ENCODE data around the gene RASA3.
A peak's percentile ranks its signal among the peaks of the same experiment; 100 is the strongest.

RASA3 gene

DNA sequence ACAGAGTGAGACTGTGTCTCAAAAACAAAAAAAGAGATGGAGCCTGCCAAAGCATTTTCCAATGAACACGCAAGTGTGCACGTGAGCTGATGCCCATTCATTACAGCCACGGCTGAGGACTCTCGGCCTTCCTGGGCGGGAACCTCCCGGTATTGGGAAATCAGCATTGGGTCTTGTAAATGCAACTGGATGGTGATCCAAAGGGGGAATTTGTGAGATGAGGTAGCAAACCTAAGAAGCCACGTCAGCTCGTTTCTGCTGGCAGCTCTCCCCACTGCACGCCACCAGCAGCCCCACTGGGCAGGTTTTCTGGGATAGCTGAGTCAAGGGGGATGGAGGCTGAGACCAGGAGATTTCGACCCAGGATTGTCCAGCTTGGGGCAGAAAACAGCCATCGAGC lies 170.0 kb downstream of the RASA3 start:
- H3K36me3 ChIP-seq (ENCODE audit: control insufficient read depth in 4 of 4, insufficient read depth in 4 of 4, low read length in 3 of 4), result no peaks in the 10 kb centered on the region
- no peak overlapping the region for H3K27ac ChIP-seq (ENCODE audit: insufficient read depth in 1 of 2, low read depth in 1 of 2, low read length in 2 of 2, poor library complexity in 1 of 2, severe bottlenecking in 2 of 2)
- H3K9me3 ChIP-seq (ENCODE audit: control extremely low read depth in 1 of 5, control insufficient read depth in 4 of 5, insufficient read depth in 2 of 5, low read depth in 1 of 5, low read length in 4 of 5), result peaks cover 0 to 14% (median 6%) of the 10 kb centered on the region in 5 experiments
- H3K4me3 ChIP-seq (ENCODE audit: control insufficient read depth in 1 of 7, extremely low read depth in 1 of 7, insufficient read depth in 4 of 7, low read depth in 2 of 7, low read length in 6 of 7), result no peak overlapping the region
- ChIA-PET CTCF (interaction anchor here (0.7 kb wide), 1 partner anchor 11 kb away, joined by 3 read pairs; no protein-coding TSS in a partner anchor), POLR2A (no interaction called here)
- 87% methylated on average over 11 of the region's 11 CpGs for WGBS (ENCODE audit: insufficient coverage)
- H3K4me1 ChIP-seq (ENCODE audit: control extremely low read depth in 1 of 4, control insufficient read depth in 4 of 4, insufficient read depth in 4 of 4, low read length in 3 of 4), result no peaks in the 10 kb centered on the region
- no peak for DNase-seq
- no peaks in the 10 kb centered on the region for H3K27me3 ChIP-seq (replicated peaks in 2 of 5; ENCODE audit: control insufficient read depth in 4 of 5, insufficient read depth in 5 of 5, low read length in 4 of 5)

DNA sequence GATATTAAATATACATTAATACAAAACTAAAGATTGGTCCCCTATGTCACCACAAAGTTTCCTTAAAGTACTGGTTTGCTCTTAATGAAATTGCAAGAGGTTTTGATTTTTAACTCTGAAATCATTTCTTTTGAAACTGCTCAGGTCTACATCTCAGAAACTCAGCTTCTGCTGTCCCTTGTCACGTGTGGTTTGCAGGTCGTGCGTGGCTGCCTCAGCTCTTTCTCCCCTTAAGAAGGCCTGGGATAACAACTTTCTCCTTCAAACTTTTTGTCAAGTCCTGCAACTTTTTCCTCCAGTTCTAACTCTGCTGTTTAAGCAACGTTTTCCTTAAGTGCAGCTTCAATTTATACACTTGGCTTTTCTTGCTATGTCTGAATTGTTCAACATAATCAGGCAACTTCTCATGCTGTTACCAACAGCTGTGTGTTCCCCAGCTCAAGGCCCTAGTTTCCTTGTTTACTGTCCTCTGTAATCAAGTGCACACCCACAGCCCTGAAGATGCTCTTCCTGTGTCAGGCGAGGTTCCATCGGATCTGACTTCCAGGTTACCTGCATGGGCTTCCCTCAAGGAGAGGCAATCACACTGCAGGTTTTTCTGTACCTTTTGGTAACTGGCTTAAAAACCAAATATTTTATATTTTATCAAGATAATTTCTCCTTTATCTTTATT lies 172.0 kb downstream of the RASA3 start:
- ChIA-PET CTCF (interaction anchor here (1.2 kb wide), 1 partner anchor 14 kb away, joined by 4 read pairs; no protein-coding TSS in a partner anchor), POLR2A (no interaction called here)
- no peaks in the 10 kb centered on the region for H3K27me3 ChIP-seq (replicated peaks in 2 of 5; ENCODE audit: control insufficient read depth in 4 of 5, insufficient read depth in 5 of 5, low read length in 4 of 5)
- no peak overlapping the region for H3K4me3 ChIP-seq (ENCODE audit: control insufficient read depth in 1 of 7, extremely low read depth in 1 of 7, insufficient read depth in 4 of 7, low read depth in 2 of 7, low read length in 6 of 7)
- H3K36me3 ChIP-seq (ENCODE audit: control insufficient read depth in 4 of 4, insufficient read depth in 4 of 4, low read length in 3 of 4), result no peaks in the 10 kb centered on the region
- 90% methylated on average over 4 of the region's 6 CpGs for WGBS (ENCODE audit: insufficient coverage)
- DNase-seq, result no peak
- no peaks in the 10 kb centered on the region for H3K4me1 ChIP-seq (ENCODE audit: control extremely low read depth in 1 of 4, control insufficient read depth in 4 of 4, insufficient read depth in 4 of 4, low read length in 3 of 4)
- no peak overlapping the region for H3K27ac ChIP-seq (ENCODE audit: insufficient read depth in 1 of 2, low read depth in 1 of 2, low read length in 2 of 2, poor library complexity in 1 of 2, severe bottlenecking in 2 of 2)
- H3K9me3 ChIP-seq (ENCODE audit: control extremely low read depth in 1 of 5, control insufficient read depth in 4 of 5, insufficient read depth in 2 of 5, low read depth in 1 of 5, low read length in 4 of 5), result peaks cover 0 to 14% (median 6%) of the 10 kb centered on the region in 5 experiments

DNA sequence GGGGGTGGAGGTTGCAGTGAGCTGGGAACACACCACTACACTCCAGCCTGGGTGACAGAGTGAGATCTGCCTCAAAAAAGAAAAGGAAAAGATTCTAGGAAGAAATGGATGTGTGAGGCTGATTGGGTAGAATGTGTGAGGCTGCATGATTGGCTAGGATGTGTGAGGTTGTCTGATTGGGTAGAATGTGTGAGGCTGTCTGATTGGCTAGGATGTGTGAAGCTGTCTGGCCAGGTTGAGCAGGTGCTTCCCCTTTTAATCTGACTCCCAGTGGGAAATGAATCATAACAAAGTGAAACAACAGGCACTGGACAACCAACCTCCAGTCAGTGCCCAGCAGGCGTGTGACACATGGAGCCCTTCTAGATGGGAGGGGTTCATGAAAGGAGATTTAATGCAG lies 173.2 kb downstream of the RASA3 start:
- ChIA-PET CTCF (no interaction called here), POLR2A (no interaction called here)
- Histone ChIP-seq H3K27ac (ENCODE audit: insufficient read depth in 1 of 2, low read depth in 1 of 2, low read length in 2 of 2, poor library complexity in 1 of 2, severe bottlenecking in 2 of 2) (no peak overlapping the region), H3K36me3 (ENCODE audit: control insufficient read depth in 4 of 4, insufficient read depth in 4 of 4, low read length in 3 of 4) (no peaks in the 10 kb centered on the region), H3K4me3 (ENCODE audit: control insufficient read depth in 1 of 7, extremely low read depth in 1 of 7, insufficient read depth in 4 of 7, low read depth in 2 of 7, low read length in 6 of 7) (no peak overlapping the region), H3K27me3 (replicated peaks in 2 of 5; ENCODE audit: control insufficient read depth in 4 of 5, insufficient read depth in 5 of 5, low read length in 4 of 5) (no peaks in the 10 kb centered on the region), H3K4me1 (ENCODE audit: control extremely low read depth in 1 of 4, control insufficient read depth in 4 of 4, insufficient read depth in 4 of 4, low read length in 3 of 4) (no peaks in the 10 kb centered on the region), H3K9me3 (ENCODE audit: control extremely low read depth in 1 of 5, control insufficient read depth in 4 of 5, insufficient read depth in 2 of 5, low read depth in 1 of 5, low read length in 4 of 5) (peaks cover 0 to 14% (median 6%) of the 10 kb centered on the region in 5 experiments)
- DNase-seq, result peak in 2 of 3 donors; percentile 35 to 44
- 100% methylated on average over 1 of the region's 1 CpG for WGBS (ENCODE audit: insufficient coverage)

DNA sequence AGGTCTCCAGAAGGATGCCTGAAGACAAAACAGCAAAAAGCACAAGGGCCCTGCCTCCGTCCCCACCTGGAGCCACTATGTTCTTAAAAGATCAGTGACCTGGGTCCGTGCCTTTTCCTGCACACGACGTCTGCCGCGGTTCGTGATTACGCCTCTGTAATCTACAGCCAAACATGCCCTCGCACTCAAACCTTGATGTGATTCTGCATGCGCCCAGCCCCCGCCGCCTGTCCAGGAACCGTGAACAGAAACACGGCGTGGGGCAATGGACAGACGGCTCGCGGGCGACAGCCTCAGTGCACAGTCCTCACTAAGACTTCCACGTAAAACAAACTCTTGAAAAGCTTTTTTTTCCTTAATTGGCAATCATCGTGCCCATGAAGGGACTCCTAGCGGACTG lies 174.1 kb downstream of the RASA3 start:
- Histone ChIP-seq H3K27ac (ENCODE audit: insufficient read depth in 1 of 2, low read depth in 1 of 2, low read length in 2 of 2, poor library complexity in 1 of 2, severe bottlenecking in 2 of 2) (no peak overlapping the region), H3K4me1 (ENCODE audit: control extremely low read depth in 1 of 4, control insufficient read depth in 4 of 4, insufficient read depth in 4 of 4, low read length in 3 of 4) (no peaks in the 10 kb centered on the region), H3K36me3 (ENCODE audit: control insufficient read depth in 4 of 4, insufficient read depth in 4 of 4, low read length in 3 of 4) (no peaks in the 10 kb centered on the region), H3K9me3 (ENCODE audit: control extremely low read depth in 1 of 5, control insufficient read depth in 4 of 5, insufficient read depth in 2 of 5, low read depth in 1 of 5, low read length in 4 of 5) (peaks cover 0 to 14% (median 6%) of the 10 kb centered on the region in 5 experiments), H3K4me3 (ENCODE audit: control insufficient read depth in 1 of 7, extremely low read depth in 1 of 7, insufficient read depth in 4 of 7, low read depth in 2 of 7, low read length in 6 of 7) (no peak overlapping the region), H3K27me3 (replicated peaks in 2 of 5; ENCODE audit: control insufficient read depth in 4 of 5, insufficient read depth in 5 of 5, low read length in 4 of 5) (no peaks in the 10 kb centered on the region)
- CTCF ChIA-PET, result no interaction called here
- POLR2A ChIA-PET, result no interaction called here
- no peak for DNase-seq
- 99% methylated on average over 21 of the region's 22 CpGs for WGBS (ENCODE audit: insufficient coverage)

DNA sequence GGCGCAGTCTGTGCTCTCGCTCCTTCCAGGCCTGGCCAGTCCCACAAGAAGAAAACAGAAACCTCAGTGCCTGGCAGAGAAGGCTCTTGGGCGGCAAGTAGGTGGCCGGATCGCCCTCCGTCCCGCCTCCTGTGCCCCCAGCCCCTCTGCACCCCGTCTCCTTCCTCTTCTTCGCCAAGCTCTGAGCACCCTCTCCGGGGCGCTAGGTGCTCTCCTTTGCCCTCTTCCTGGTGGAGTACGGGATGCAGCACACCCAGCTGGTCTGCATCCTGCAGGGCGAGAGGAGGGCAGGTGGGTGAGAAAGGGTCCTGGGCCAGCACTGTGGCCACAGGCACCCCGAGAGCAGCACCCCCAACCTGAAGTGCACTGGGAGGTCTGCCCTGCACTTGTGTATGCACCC lies 175.9 kb downstream of the RASA3 start:
- ChIA-PET POLR2A (no interaction called here), CTCF (no interaction called here)
- Histone ChIP-seq H3K4me3 (ENCODE audit: control insufficient read depth in 1 of 7, extremely low read depth in 1 of 7, insufficient read depth in 4 of 7, low read depth in 2 of 7, low read length in 6 of 7) (no peak overlapping the region), H3K27ac (ENCODE audit: insufficient read depth in 1 of 2, low read depth in 1 of 2, low read length in 2 of 2, poor library complexity in 1 of 2, severe bottlenecking in 2 of 2) (no peak overlapping the region), H3K36me3 (ENCODE audit: control insufficient read depth in 4 of 4, insufficient read depth in 4 of 4, low read length in 3 of 4) (no peaks in the 10 kb centered on the region), H3K9me3 (ENCODE audit: control extremely low read depth in 1 of 5, control insufficient read depth in 4 of 5, insufficient read depth in 2 of 5, low read depth in 1 of 5, low read length in 4 of 5) (peaks cover 0 to 13% (median 6%) of the 10 kb centered on the region in 5 experiments), H3K27me3 (replicated peaks in 2 of 5; ENCODE audit: control insufficient read depth in 4 of 5, insufficient read depth in 5 of 5, low read length in 4 of 5) (no peaks in the 10 kb centered on the region), H3K4me1 (ENCODE audit: control extremely low read depth in 1 of 4, control insufficient read depth in 4 of 4, insufficient read depth in 4 of 4, low read length in 3 of 4) (peaks cover 0 to 3% (median under 1%) of the 10 kb centered on the region in 4 experiments)
- WGBS (ENCODE audit: insufficient coverage), result 93% methylated on average over 14 of the region's 14 CpGs
- no peak for DNase-seq

DNA sequence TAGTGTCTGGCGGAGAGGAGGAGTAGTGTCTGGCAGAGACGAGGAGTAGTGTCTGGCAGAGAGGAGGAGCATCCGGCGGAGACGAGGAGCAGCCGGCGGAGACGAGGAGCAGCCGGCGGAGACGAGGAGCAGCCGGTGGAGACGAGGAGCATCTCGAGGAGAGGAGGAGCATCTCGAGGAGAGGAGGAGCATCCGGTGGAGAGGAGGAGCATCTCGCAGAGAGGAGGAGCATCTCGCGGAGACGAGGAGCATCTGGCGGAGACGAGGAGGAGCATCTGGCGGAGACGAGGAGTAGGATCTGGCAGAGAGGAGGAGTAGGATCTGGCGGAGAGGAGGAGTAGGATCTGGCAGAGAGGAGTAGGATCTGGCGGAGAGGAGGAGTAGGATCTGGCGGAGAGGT lies 176.7 kb downstream of the RASA3 start:
- Histone ChIP-seq H3K9me3 (ENCODE audit: control extremely low read depth in 1 of 5, control insufficient read depth in 4 of 5, insufficient read depth in 2 of 5, low read depth in 1 of 5, low read length in 4 of 5) (peaks cover 0 to 13% (median 6%) of the 10 kb centered on the region in 5 experiments), H3K4me3 (ENCODE audit: control insufficient read depth in 1 of 7, extremely low read depth in 1 of 7, insufficient read depth in 4 of 7, low read depth in 2 of 7, low read length in 6 of 7) (no peak overlapping the region), H3K27ac (ENCODE audit: insufficient read depth in 1 of 2, low read depth in 1 of 2, low read length in 2 of 2, poor library complexity in 1 of 2, severe bottlenecking in 2 of 2) (no peak overlapping the region), H3K4me1 (ENCODE audit: control extremely low read depth in 1 of 4, control insufficient read depth in 4 of 4, insufficient read depth in 4 of 4, low read length in 3 of 4) (peaks cover 0 to 12% (median 7%) of the 10 kb centered on the region in 4 experiments), H3K36me3 (ENCODE audit: control insufficient read depth in 4 of 4, insufficient read depth in 4 of 4, low read length in 3 of 4) (no peaks in the 10 kb centered on the region), H3K27me3 (replicated peaks in 2 of 5; ENCODE audit: control insufficient read depth in 4 of 5, insufficient read depth in 5 of 5, low read length in 4 of 5) (no peaks in the 10 kb centered on the region)
- DNase-seq, result no peak
- WGBS (ENCODE audit: insufficient coverage), result 90% methylated on average over 27 of the region's 27 CpGs
- ChIA-PET POLR2A (no interaction called here), CTCF (no interaction called here)

DNA sequence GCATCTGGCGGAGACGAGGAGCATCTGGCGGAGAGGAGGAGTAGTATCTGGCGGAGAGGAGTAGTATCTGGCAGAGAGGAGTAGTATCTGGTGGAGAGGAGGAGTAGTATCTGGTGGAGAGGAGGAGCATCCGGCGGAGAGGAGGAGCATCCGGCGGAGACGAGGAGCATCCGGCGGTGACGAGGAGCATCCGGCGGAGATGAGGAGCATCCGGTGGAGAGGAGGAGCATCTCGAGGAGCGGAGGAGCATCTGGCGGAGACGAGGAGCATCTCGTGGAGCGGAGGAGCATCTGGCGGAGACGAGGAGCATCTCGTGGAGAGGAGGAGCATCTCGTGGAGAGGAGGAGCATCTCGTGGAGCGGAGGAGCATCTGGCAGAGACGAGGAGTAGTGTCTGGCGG lies 177.2 kb downstream of the RASA3 start:
- POLR2A ChIA-PET, result no interaction called here
- Histone ChIP-seq H3K4me1 (ENCODE audit: control extremely low read depth in 1 of 4, control insufficient read depth in 4 of 4, insufficient read depth in 4 of 4, low read length in 3 of 4) (peaks cover 0 to 13% (median 8%) of the 10 kb centered on the region in 4 experiments), H3K4me3 (ENCODE audit: control insufficient read depth in 1 of 7, extremely low read depth in 1 of 7, insufficient read depth in 4 of 7, low read depth in 2 of 7, low read length in 6 of 7) (no peak overlapping the region), H3K9me3 (ENCODE audit: control extremely low read depth in 1 of 5, control insufficient read depth in 4 of 5, insufficient read depth in 2 of 5, low read depth in 1 of 5, low read length in 4 of 5) (peaks cover 0 to 9% (median 4%) of the 10 kb centered on the region in 5 experiments), H3K27ac (ENCODE audit: insufficient read depth in 1 of 2, low read depth in 1 of 2, low read length in 2 of 2, poor library complexity in 1 of 2, severe bottlenecking in 2 of 2) (no peak overlapping the region), H3K27me3 (replicated peaks in 2 of 5; ENCODE audit: control insufficient read depth in 4 of 5, insufficient read depth in 5 of 5, low read length in 4 of 5) (no peaks in the 10 kb centered on the region), H3K36me3 (ENCODE audit: control insufficient read depth in 4 of 4, insufficient read depth in 4 of 4, low read length in 3 of 4) (no peaks in the 10 kb centered on the region)
- DNase-seq, result no peak
- CTCF ChIA-PET, result no interaction called here
- WGBS (ENCODE audit: insufficient coverage), result 95% methylated on average over 29 of the region's 29 CpGs
